Neural progenitor cell (in vitro differentiated cells): ENCODE results near the gene NXN.

Source experiments
- EZH2 ChIP-seq: fragments of 200-600 bp; sonication (generic); IDR thresholded peaks from 2 replicates; pipeline ENCODE4 v1.6.1; 2017; ENCODE audit warnings: antibody characterized with exemption, mild to moderate bottlenecking, moderate library complexity
- TF ChIP-seq, protein P1 (sequence below): fragments of 200-600 bp; sonication (generic); IDR thresholded peaks from 2 replicates; pipeline ENCODE4 v1.5.1; 2017; ENCODE audit warnings: antibody characterized with exemption, mild to moderate bottlenecking

DNA sequence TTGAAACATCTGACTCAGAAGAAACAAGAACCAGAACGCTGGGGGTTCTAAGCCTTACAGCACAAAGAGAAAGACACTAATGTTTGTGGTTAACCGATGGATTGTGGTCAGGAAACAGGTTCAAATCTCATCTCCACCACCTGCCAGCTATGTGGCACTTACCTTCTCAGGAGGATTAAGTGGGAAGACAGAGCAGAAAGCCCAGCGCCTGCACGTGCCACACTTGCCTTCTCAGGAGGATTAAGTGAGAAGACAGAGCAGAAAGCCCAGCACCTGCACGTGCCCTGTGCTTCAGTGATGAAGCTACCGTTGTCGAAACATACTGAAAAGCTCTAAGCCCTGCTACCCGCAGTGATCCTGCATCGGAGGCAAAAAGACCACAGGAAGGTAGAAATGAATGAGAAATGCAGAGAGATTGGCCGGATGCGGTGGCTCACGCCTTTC is 90.6 kb downstream of the NXN start:
- TF ChIP-seq, protein P1, sequence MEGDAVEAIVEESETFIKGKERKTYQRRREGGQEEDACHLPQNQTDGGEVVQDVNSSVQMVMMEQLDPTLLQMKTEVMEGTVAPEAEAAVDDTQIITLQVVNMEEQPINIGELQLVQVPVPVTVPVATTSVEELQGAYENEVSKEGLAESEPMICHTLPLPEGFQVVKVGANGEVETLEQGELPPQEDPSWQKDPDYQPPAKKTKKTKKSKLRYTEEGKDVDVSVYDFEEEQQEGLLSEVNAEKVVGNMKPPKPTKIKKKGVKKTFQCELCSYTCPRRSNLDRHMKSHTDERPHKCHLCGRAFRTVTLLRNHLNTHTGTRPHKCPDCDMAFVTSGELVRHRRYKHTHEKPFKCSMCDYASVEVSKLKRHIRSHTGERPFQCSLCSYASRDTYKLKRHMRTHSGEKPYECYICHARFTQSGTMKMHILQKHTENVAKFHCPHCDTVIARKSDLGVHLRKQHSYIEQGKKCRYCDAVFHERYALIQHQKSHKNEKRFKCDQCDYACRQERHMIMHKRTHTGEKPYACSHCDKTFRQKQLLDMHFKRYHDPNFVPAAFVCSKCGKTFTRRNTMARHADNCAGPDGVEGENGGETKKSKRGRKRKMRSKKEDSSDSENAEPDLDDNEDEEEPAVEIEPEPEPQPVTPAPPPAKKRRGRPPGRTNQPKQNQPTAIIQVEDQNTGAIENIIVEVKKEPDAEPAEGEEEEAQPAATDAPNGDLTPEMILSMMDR, result no peak
- TF ChIP-seq EZH2, result no peak
